ENCODE results near the gene DDX39B. TPM values are rescaled to one million over a fixed set of nuclear protein-coding genes. Genes with fewer than 3 reads are reported as not detected.

DDX39B gene
- total RNA-seq, 1 donor from 2014 or later: 230 TPM

GRCh38 chr6:31581434-31582229 lies 39.8 kb upstream of the DDX39B start:
- Mint-ChIP-seq H3K4me3 (ENCODE audit: unreplicated experiment) (peak overlapping the region; percentile 97), H3K36me3 (ENCODE audit: low read depth) (no peaks in the 10 kb centered on the region), H3K4me1 (ENCODE audit: low read depth) (peaks cover 16% of the 10 kb centered on the region), H3K27ac (ENCODE audit: unreplicated experiment) (peak overlapping the region; percentile 58), H3K9me3 (ENCODE audit: low read depth) (no peaks in the 10 kb centered on the region), H3K27me3 (ENCODE audit: low read depth) (no peaks in the 10 kb centered on the region)
- TF ChIP-seq CTCF (IDR thresholded peaks at IDR 0.05): no peak
- DNase-seq (ENCODE audit: low spot score): no peak

- Mint-ChIP-seq H3K9me3 (ENCODE audit: low read depth) (no peaks in the 10 kb centered on the region), H3K27ac (ENCODE audit: unreplicated experiment) (peak overlapping the region; percentile 58), H3K27me3 (ENCODE audit: low read depth) (no peaks in the 10 kb centered on the region), H3K4me1 (ENCODE audit: low read depth) (peaks cover 16% of the 10 kb centered on the region), H3K4me3 (ENCODE audit: unreplicated experiment) (peak overlapping the region; percentile 97), H3K36me3 (ENCODE audit: low read depth) (no peaks in the 10 kb centered on the region)
- TF ChIP-seq CTCF (IDR thresholded peaks at IDR 0.05): peak; percentile 100
- no peak for DNase-seq (ENCODE audit: low spot score)
Measured at GRCh38 chr6:31580807-31581433, 39.1 kb upstream of the DDX39B start.

GRCh38 chr6:31580438-31580740 lies 38.6 kb upstream of the DDX39B start:
- no peaks in the 10 kb centered on the region for H3K27me3 Mint-ChIP-seq (ENCODE audit: low read depth)
- no peaks in the 10 kb centered on the region for H3K9me3 Mint-ChIP-seq (ENCODE audit: low read depth)
- H3K36me3 Mint-ChIP-seq (ENCODE audit: low read depth): no peaks in the 10 kb centered on the region
- TF ChIP-seq CTCF (IDR thresholded peaks at IDR 0.05): no peak
- H3K4me3 Mint-ChIP-seq (ENCODE audit: unreplicated experiment): peak overlapping the region; percentile 97
- DNase-seq (ENCODE audit: low spot score): no peak
- H3K27ac Mint-ChIP-seq (ENCODE audit: unreplicated experiment): peak overlapping the region; percentile 49
- H3K4me1 Mint-ChIP-seq (ENCODE audit: low read depth): peaks cover 16% of the 10 kb centered on the region

GRCh38 chr6:31579546-31580437 lies 38.0 kb upstream of the DDX39B start:
- H3K9me3 Mint-ChIP-seq (ENCODE audit: low read depth): no peaks in the 10 kb centered on the region
- no peaks in the 10 kb centered on the region for H3K36me3 Mint-ChIP-seq (ENCODE audit: low read depth)
- H3K4me3 Mint-ChIP-seq (ENCODE audit: unreplicated experiment): peak overlapping the region; percentile 97
- no peak for TF ChIP-seq CTCF (IDR thresholded peaks at IDR 0.05)
- H3K27ac Mint-ChIP-seq (ENCODE audit: unreplicated experiment): peak overlapping the region; percentile 49
- no peaks in the 10 kb centered on the region for H3K27me3 Mint-ChIP-seq (ENCODE audit: low read depth)
- DNase-seq (ENCODE audit: low spot score): no peak
- peaks cover 16% of the 10 kb centered on the region for H3K4me1 Mint-ChIP-seq (ENCODE audit: low read depth)

- peaks cover 16% of the 10 kb centered on the region for H3K4me1 Mint-ChIP-seq (ENCODE audit: low read depth)
- H3K27me3 Mint-ChIP-seq (ENCODE audit: low read depth): no peaks in the 10 kb centered on the region
- no peaks in the 10 kb centered on the region for H3K36me3 Mint-ChIP-seq (ENCODE audit: low read depth)
- H3K27ac Mint-ChIP-seq (ENCODE audit: unreplicated experiment): no peak overlapping the region
- H3K9me3 Mint-ChIP-seq (ENCODE audit: low read depth): no peaks in the 10 kb centered on the region
- no peak overlapping the region for H3K4me3 Mint-ChIP-seq (ENCODE audit: unreplicated experiment)
- TF ChIP-seq CTCF (IDR thresholded peaks at IDR 0.05): no peak
- DNase-seq (ENCODE audit: low spot score): no peak
Measured at GRCh38 chr6:31579119-31579505, 37.3 kb upstream of the DDX39B start.

Data from chondrocyte (in vitro differentiated cells).